Keratinocyte (primary cell): Measurements from ENCODE around the gene CCDC175.

ENCODE experiments used
- CTCF ChIP-seq, 3 experiments: IDR thresholded peaks in 1 of 3; conservative IDR thresholded peaks in 1 of 3; optimal IDR thresholded peaks in 1 of 3; 2 replicates in 2 of 3; 3 replicates in 1 of 3; pipeline versions ENCODE3 to v1.5.1; 2011; ENCODE audit warnings: low read length in 3 of 3, mild to moderate bottlenecking in 3 of 3, moderate library complexity in 2 of 3, control low read depth in 1 of 3, inconsistent platforms in 1 of 3; ENCODE audit not compliant: insufficient read depth in 2 of 3; ENCODE audit errors: extremely low read depth in 1 of 3
- EZH2 ChIP-seq: IDR thresholded peaks from one replicate; pipeline ENCODE4 v1.6.1; 2012; ENCODE audit warnings: inconsistent platforms, mild to moderate bottlenecking, low read length, moderate library complexity

GRCh38 chr14:59540852-59541251 is 35.8 kb downstream of the CCDC175 start:
- TF ChIP-seq EZH2 (no peak), CTCF (optimal IDR thresholded peaks at IDR 0.05 in 1 of 3, IDR thresholded peaks at IDR 0.05 in 1 of 3, conservative IDR thresholded peaks at IDR 0.05 in 1 of 3; ENCODE audit: extremely low read depth in 1 of 3, insufficient read depth in 2 of 3, low read length in 3 of 3) (no peak)
